OCI-LY1 (cell line): ENCODE measurements around the gene BACH1.

Experiments used
- H2AFZ ChIP-seq: fragments of 200-600 bp; sonication (generic), shearing (Covaris generic); 2 replicates; pipeline ENCODE4 v1.6.0; 2014; ENCODE audit warnings: antibody characterized with exemption, mild to moderate bottlenecking, low read length
- H3F3A ChIP-seq: fragments of 200-600 bp; sonication (generic), shearing (Covaris generic); 2 replicates; pipeline ENCODE4 v1.6.0; 2014; ENCODE audit warnings: mild to moderate bottlenecking, antibody characterized with exemption, low read length, moderate library complexity; ENCODE audit not compliant: insufficient read depth
- H3K27ac ChIP-seq: fragments of 200-600 bp; sonication (generic); 2 replicates; pipeline ENCODE4 v1.5.1; 2014; ENCODE audit warnings: low read length, mixed run types, mild to moderate bottlenecking, low read depth; ENCODE audit not compliant: poor library complexity, severe bottlenecking
- H3K27me3 ChIP-seq: fragments of 200-600 bp; sonication (generic); 2 replicates; pipeline ENCODE4 v1.6.0; 2014; ENCODE audit warnings: antibody characterized with exemption, mild to moderate bottlenecking, low read length, moderate library complexity; ENCODE audit not compliant: insufficient read depth
- H3K36me3 ChIP-seq: fragments of 200-600 bp; sonication (generic); 2 replicates; pipeline ENCODE4 v1.6.1; 2014; ENCODE audit warnings: mild to moderate bottlenecking, antibody characterized with exemption, low read length, moderate library complexity, mixed read lengths; ENCODE audit not compliant: insufficient read depth
- H3K4me1 ChIP-seq: fragments of 200-600 bp; sonication (generic); 2 replicates; pipeline ENCODE4 v1.5.1; 2014; ENCODE audit warnings: mild to moderate bottlenecking, low read length, moderate library complexity; ENCODE audit not compliant: insufficient read depth, severe bottlenecking
- H3K4me2 ChIP-seq: fragments of 200-600 bp; sonication (generic), shearing (Covaris generic); 2 replicates; pipeline ENCODE4 v1.6.1; 2014; ENCODE audit warnings: low read length
- H3K4me3 ChIP-seq: fragments of 200-600 bp; sonication (generic); 2 replicates; pipeline ENCODE4 v1.5.1; 2014; ENCODE audit warnings: low read length, low read depth, mild to moderate bottlenecking, mixed read lengths; ENCODE audit not compliant: poor library complexity, severe bottlenecking
- H3K79me2 ChIP-seq: fragments of 200-600 bp; shearing (Covaris generic); 2 replicates; pipeline ENCODE4 v1.6.1; 2016; ENCODE audit warnings: mixed run types, low read length, mixed read lengths; ENCODE audit not compliant: insufficient read depth
- H3K9ac ChIP-seq: fragments of 200-600 bp; sonication (generic), shearing (Covaris generic); 2 replicates; pipeline ENCODE4 v1.6.1; 2014; ENCODE audit warnings: mild to moderate bottlenecking, low read length, mixed read lengths
- H3K9me2 ChIP-seq: fragments of 200-600 bp; sonication (generic), shearing (Covaris generic); 2 replicates; pipeline ENCODE4 v1.6.1; 2014; ENCODE audit warnings: low read depth, mild to moderate bottlenecking, low read length, mixed read lengths
- H3K9me3 ChIP-seq: fragments of 200-600 bp; shearing (Covaris generic); 2 replicates; pipeline ENCODE4 v1.6.1; 2014; ENCODE audit warnings: low read length, mixed read lengths
- H4K20me1 ChIP-seq: fragments of 200-600 bp; sonication (generic), shearing (Covaris generic); 2 replicates; pipeline ENCODE4 v1.6.0; 2016; ENCODE audit warnings: mild to moderate bottlenecking, low read length; ENCODE audit not compliant: insufficient read depth
- CTCF ChIP-seq: fragments of 200-600 bp; sonication (generic), shearing (Covaris generic); IDR thresholded peaks from 2 replicates; pipeline ENCODE4 v1.5.1; 2017; ENCODE audit warnings: mild to moderate bottlenecking, antibody characterized with exemption, low read length, moderate library complexity, mixed read lengths
- EZH2 ChIP-seq: fragments of 200-600 bp; sonication (generic), shearing (Covaris generic); IDR thresholded peaks from 2 replicates; pipeline ENCODE4 v1.8.0; 2017; ENCODE audit warnings: borderline replicate concordance, mixed run types, mild to moderate bottlenecking, antibody characterized with exemption, low read length, moderate library complexity, mixed read lengths

Gene BACH1

DNA sequence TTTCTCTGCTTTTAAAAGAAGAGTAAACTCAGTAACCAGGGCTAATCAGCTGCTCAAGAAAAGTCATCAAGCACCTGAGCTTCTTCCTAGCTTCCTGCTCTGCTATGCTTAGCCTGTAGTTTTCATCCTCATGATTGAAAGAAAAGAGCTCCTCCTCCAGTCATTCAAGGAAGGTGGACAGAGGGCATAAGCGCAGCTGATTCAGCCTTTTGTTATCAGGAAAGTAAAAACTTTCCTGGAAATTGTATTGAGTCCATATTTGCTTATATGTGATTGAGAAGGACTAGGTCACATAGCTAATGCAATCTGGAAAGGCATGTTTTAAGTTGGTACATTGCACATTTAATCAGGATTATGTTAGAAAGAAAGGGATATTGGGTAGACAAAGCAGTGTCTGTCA, 8.5 kb upstream of the BACH1 start:
- Histone ChIP-seq H3K4me2 (no peak overlapping the region), H3K27me3 (no peaks in the 10 kb centered on the region)

DNA sequence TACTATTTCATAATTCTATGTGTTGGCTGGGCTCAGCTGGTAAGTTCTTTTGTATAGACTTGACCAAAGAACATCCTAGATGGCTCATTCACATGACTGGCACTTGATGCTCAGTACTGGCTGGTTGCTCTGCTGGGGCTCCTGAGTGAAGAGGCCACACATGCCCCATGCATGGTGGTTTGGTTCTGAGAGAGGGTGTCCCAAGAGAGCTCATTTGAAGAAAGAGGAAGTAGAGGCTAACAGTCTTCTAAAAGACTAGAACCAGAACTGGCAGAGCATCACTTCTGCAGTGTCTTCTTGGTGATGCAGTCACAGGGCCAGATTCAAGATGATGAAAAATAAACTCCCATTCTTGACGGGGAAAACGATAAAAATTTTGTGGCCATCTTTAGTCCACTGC, 5.2 kb upstream of the BACH1 start:
- no peak overlapping the region for H3K27ac ChIP-seq
- H3K4me2 ChIP-seq: no peak overlapping the region
- H4K20me1 ChIP-seq: no peaks in the 10 kb centered on the region
- H3K79me2 ChIP-seq: no peaks in the 10 kb centered on the region
- no peak for TF ChIP-seq EZH2
- TF ChIP-seq CTCF: no peak
- H3K27me3 ChIP-seq: no peaks in the 10 kb centered on the region
- H3K9me2 ChIP-seq: no peaks in the 10 kb centered on the region
- no peak overlapping the region for H3K9ac ChIP-seq
- no peaks in the 10 kb centered on the region for H3K9me3 ChIP-seq
- no peaks in the 10 kb centered on the region for H3K36me3 ChIP-seq
- H3K4me3 ChIP-seq: no peak overlapping the region
- H3F3A ChIP-seq: no peaks in the 10 kb centered on the region
- no peak overlapping the region for H2AFZ ChIP-seq
- H3K4me1 ChIP-seq: peaks cover 15% of the 10 kb centered on the region

More for the DNA sequence above, 8.5 kb upstream of the BACH1 start:
- TF ChIP-seq EZH2 (no peak), CTCF (no peak)
- Histone ChIP-seq H3K27ac (no peak overlapping the region), H3K79me2 (no peaks in the 10 kb centered on the region), H3K9ac (no peak overlapping the region), H4K20me1 (no peaks in the 10 kb centered on the region), H3K9me2 (no peaks in the 10 kb centered on the region), H3K9me3 (no peaks in the 10 kb centered on the region), H3K4me1 (peaks cover 10% of the 10 kb centered on the region), H3K36me3 (no peaks in the 10 kb centered on the region), H3K4me3 (no peak overlapping the region), H3F3A (no peaks in the 10 kb centered on the region), H2AFZ (no peak overlapping the region)

DNA sequence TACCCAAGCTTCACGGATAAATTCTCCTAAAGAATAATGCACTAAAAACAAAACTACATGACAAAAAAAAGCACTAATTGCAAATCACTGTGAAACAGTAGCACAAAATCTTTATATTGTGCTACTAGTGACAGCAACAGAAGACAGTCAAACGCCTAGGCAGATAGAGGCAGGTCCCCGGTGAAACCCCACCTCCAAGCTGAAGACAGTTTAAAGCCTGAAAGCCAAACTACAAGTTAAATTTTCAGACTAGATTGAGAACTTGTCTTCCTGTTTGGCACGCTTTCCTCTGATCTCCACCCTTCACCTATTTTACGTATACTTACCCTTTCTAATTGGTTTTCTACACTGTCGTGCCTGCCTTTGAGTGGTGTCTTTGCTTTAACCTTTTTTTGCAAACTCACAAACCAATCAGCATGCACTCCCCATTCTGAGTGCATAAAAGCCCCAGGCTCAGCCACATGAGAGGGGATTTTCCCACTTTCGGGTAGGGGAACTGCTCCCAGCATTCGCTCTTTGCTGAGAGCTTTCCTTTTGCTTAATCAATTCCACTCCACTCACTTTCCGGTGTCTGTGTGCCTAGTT, 3.6 kb upstream of the BACH1 start:
- H3F3A ChIP-seq: no peaks in the 10 kb centered on the region
- H3K4me1 ChIP-seq: peaks cover 22% of the 10 kb centered on the region
- no peak overlapping the region for H3K9ac ChIP-seq
- H3K9me2 ChIP-seq: no peaks in the 10 kb centered on the region
- no peak overlapping the region for H2AFZ ChIP-seq
- TF ChIP-seq EZH2 (no peak), CTCF (no peak)
- no peaks in the 10 kb centered on the region for H3K27me3 ChIP-seq
- H3K27ac ChIP-seq: no peak overlapping the region
- no peaks in the 10 kb centered on the region for H3K9me3 ChIP-seq
- no peaks in the 10 kb centered on the region for H3K36me3 ChIP-seq
- H3K4me2 ChIP-seq: no peak overlapping the region
- peaks cover 5% of the 10 kb centered on the region; the same call in 1 of the 2 replicates for H3K79me2 ChIP-seq
- no peaks in the 10 kb centered on the region for H4K20me1 ChIP-seq
- no peak overlapping the region for H3K4me3 ChIP-seq
